Hair follicular keratinocyte (primary cell): ENCODE data around the gene SHCBP1L. TPM values are rescaled to one million over a fixed set of nuclear protein-coding genes. Genes with fewer than 3 reads are reported as not detected.

Source experiments
- total RNA-seq: library from RNA; depleted of rRNA; stranded (reverse); fragments of >200 nt; gene quantifications from 2 replicates; pipeline ENCODE4 v1.2.3, GENCODE V29; 2015

Gene SHCBP1L
- total RNA-seq = 0.15 TPM in 1 of 2 replicates, not detected in the other

DNA sequence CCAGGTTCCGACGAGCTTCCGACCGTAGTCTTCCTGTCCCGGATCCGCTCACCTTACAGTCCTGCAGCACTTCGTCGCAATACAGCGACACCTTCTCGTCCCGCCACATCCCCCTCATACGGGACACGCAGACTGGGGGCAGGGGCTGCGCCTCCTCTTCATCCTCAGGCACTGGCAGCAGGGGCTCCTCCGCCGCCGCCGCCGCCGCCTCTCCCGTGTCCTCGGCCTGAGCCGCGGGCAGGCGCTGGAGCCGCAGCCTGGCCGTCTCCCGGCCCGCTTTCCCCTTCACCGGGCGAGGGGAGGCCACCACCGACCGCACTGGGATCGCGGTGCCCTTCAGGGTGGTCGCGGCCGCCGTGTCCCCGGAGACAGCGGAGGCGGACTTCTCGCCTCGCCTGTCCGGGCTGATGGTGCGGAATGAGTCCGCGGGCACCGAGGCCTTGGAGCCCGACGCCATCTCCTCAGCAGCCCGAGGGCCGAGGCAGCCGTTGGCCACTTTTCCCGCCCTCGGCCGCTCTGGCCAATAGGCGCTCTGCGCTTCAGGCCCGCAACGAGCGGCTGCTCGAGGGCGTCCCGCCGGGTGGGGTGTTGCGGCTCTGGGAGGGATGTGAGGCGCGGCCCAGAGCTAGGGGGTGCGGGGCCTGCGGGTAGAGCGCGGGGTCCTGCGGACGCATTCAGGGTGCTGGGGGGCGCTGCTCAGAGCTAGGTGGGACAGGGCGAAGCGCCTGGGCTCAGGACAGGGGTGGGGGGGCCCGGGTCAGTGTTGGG, at the start of gene SHCBP1L:
TSS of gene SHCBP1L (minus strand) at position 490 of the 768 bp plus-strand sequence. CDS start at position 457, 33 bp downstream.

Other genes with a start within 250 kb of the SHCBP1L start
- 1.8 and 2.8 TPM in 2 replicates for gene NPL, start 163.4 kb downstream of the SHCBP1L start, total RNA-seq
- 65.9 and 108 TPM in 2 replicates for gene DHX9, start 113.8 kb downstream of the SHCBP1L start, total RNA-seq
- 114 and 123 TPM in 2 replicates for gene LAMC1, start 70.3 kb upstream of the SHCBP1L start, total RNA-seq
- 1,739 and 5,819 TPM in 2 replicates for gene LAMC2, start 233.1 kb upstream of the SHCBP1L start, total RNA-seq